ENCODE measurements around the gene SLC27A3.

SLC27A3 gene

DNA sequence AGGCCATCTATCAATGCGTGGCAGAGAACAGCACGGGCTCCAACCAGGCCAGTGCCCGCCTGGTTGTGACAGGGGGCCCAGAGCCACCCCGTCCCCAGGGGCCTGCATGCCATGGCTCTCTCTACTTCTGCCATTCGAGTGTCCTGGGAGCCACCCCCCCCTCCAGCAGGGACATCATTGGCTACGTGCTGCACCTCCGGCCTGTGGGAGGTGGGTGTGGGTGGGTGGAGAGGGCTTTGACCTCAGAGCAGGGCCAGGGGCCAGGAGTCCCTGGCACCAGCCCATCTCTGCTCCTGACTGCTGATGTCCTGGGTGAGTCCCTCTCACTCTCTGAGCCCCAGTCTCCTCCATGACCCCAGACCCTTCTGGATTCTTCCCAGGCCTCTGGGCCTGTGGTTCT lies 25.3 kb downstream of the SLC27A3 start:
- TF ChIP-seq, protein P1, sequence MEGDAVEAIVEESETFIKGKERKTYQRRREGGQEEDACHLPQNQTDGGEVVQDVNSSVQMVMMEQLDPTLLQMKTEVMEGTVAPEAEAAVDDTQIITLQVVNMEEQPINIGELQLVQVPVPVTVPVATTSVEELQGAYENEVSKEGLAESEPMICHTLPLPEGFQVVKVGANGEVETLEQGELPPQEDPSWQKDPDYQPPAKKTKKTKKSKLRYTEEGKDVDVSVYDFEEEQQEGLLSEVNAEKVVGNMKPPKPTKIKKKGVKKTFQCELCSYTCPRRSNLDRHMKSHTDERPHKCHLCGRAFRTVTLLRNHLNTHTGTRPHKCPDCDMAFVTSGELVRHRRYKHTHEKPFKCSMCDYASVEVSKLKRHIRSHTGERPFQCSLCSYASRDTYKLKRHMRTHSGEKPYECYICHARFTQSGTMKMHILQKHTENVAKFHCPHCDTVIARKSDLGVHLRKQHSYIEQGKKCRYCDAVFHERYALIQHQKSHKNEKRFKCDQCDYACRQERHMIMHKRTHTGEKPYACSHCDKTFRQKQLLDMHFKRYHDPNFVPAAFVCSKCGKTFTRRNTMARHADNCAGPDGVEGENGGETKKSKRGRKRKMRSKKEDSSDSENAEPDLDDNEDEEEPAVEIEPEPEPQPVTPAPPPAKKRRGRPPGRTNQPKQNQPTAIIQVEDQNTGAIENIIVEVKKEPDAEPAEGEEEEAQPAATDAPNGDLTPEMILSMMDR (conservative IDR thresholded peaks at IDR 0.05; ENCODE audit: low read depth, low read length): no peak
- H3K36me3 ChIP-seq (ENCODE audit: insufficient read depth): no peaks in the 10 kb centered on the region
- no peak overlapping the region for H2AFZ ChIP-seq (ENCODE audit: low read depth)
- peaks cover 42% of the 10 kb centered on the region for H3K4me1 ChIP-seq (ENCODE audit: low read depth, poor library complexity, severe bottlenecking)
- H3K79me2 ChIP-seq (ENCODE audit: insufficient read depth, low read depth): no peaks in the 10 kb centered on the region
- no peak overlapping the region for H3K4me3 ChIP-seq (IDR thresholded peaks at IDR 0.05; ENCODE audit: insufficient read depth, low read depth, low read length)
- no peak overlapping the region for H3K9ac ChIP-seq
- no peaks in the 10 kb centered on the region; the same call in 1 of the 2 replicates for H3K27me3 ChIP-seq (ENCODE audit: insufficient read depth, low read depth)
- no peak overlapping the region for H3K27ac ChIP-seq
- H4K20me1 ChIP-seq (ENCODE audit: insufficient read depth): 0 out of 2 replicates have a peak, but pooled peaks cover 7% of the 10 kb centered on the region
- no peak overlapping the region for H3K4me2 ChIP-seq

DNA sequence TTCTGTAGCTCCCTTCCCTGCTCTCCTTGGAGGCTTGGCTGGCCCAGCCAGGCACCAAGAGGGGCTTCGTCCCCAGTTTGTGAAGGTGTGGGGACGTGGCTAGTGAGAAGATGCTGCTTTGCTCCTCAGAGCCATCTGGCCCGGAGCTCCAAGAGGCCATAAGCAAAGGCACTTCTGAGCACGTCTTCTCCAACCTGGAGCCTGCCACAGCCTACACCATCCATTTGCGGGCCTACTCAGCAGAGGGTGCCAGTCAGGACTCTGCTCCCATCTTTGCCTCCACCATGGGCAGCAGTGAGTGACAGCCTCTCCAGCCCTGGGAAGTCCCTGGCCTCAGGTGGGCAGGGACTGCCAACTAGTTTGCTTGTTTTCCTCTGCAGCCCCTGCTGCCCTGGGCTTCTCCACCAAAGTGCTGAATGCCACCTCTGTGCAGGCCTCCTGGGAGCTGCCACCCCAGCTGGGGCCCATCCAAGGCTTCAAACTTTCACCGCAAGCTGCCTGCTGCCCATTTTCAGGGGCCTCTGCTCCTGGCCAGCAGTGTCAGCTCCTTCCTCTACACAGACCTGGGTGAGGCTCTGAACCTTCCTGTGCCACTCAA lies 25.9 kb downstream of the SLC27A3 start:
- no peaks in the 10 kb centered on the region for H3K36me3 ChIP-seq (ENCODE audit: insufficient read depth)
- H3K4me1 ChIP-seq (ENCODE audit: low read depth, poor library complexity, severe bottlenecking): peaks cover 48% of the 10 kb centered on the region
- no peak overlapping the region for H2AFZ ChIP-seq (ENCODE audit: low read depth)
- TF ChIP-seq, protein P1 (conservative IDR thresholded peaks at IDR 0.05; ENCODE audit: low read depth, low read length): no peak
- no peak overlapping the region for H3K27ac ChIP-seq
- H3K9ac ChIP-seq: no peak overlapping the region
- H3K27me3 ChIP-seq (ENCODE audit: insufficient read depth, low read depth): no peaks in the 10 kb centered on the region; the same call in 1 of the 2 replicates
- H3K4me2 ChIP-seq: no peak overlapping the region
- H3K79me2 ChIP-seq (ENCODE audit: insufficient read depth, low read depth): no peaks in the 10 kb centered on the region
- peaks cover 12% of the 10 kb centered on the region for H4K20me1 ChIP-seq (ENCODE audit: insufficient read depth)
- H3K4me3 ChIP-seq (IDR thresholded peaks at IDR 0.05; ENCODE audit: insufficient read depth, low read depth, low read length): no peak overlapping the region

DNA sequence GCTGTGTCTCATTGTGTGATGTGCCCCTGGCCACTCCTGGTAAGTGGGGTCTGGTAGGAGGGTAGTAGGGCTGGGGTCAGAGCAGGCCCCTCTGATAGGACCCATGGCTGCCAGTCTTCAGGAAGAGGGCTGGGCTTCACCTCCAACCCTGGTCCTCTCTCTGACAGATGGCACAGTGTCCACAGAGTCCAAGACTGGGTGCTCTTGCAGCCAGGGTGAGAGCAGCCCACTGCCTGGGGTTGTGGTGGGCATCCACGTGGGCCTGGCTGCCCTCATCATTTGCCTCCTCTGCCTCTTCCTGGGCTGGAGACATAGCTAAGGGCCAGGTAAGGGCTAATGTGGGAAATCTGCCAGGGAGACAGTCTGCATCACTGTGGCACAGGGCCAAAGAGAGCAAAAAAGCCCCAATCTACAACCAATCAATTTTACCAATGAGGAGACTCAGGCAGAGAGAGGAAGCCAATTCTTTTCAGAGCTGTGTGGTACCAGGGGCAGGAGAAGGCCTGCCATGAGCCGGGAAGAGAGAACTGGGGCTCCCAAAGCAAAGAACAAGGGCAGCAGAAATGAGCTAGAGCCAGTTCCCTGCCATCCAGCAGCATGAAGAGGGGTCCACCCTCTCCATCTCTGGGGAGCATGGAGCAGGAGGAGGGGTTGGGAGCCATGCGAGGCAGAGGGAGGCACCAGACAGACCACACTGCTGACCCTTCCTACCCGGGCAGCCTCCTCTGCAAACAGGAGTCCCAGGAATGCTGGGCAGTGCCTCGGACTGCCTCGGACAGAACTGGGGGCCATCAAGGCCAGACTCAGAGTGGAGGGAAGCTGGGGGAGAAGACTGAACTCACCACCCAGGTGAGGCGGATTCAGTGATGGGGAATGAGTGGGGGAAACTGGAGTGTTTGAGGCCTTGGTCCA lies 26.8 kb downstream of the SLC27A3 start:
- Histone ChIP-seq H3K79me2 (ENCODE audit: insufficient read depth, low read depth) (no peaks in the 10 kb centered on the region), H3K27ac (no peak overlapping the region), H4K20me1 (ENCODE audit: insufficient read depth) (peaks cover 20% of the 10 kb centered on the region), H3K27me3 (ENCODE audit: insufficient read depth, low read depth) (no peaks in the 10 kb centered on the region; the same call in 1 of the 2 replicates), H3K9ac (no peak overlapping the region), H3K4me2 (no peak overlapping the region), H3K36me3 (ENCODE audit: insufficient read depth) (no peaks in the 10 kb centered on the region), H3K4me1 (ENCODE audit: low read depth, poor library complexity, severe bottlenecking) (peaks cover 52% of the 10 kb centered on the region), H3K4me3 (IDR thresholded peaks at IDR 0.05; ENCODE audit: insufficient read depth, low read depth, low read length) (no peak overlapping the region), H2AFZ (ENCODE audit: low read depth) (no peak overlapping the region)
- TF ChIP-seq, protein P1 (conservative IDR thresholded peaks at IDR 0.05; ENCODE audit: low read depth, low read length): no peak

DNA sequence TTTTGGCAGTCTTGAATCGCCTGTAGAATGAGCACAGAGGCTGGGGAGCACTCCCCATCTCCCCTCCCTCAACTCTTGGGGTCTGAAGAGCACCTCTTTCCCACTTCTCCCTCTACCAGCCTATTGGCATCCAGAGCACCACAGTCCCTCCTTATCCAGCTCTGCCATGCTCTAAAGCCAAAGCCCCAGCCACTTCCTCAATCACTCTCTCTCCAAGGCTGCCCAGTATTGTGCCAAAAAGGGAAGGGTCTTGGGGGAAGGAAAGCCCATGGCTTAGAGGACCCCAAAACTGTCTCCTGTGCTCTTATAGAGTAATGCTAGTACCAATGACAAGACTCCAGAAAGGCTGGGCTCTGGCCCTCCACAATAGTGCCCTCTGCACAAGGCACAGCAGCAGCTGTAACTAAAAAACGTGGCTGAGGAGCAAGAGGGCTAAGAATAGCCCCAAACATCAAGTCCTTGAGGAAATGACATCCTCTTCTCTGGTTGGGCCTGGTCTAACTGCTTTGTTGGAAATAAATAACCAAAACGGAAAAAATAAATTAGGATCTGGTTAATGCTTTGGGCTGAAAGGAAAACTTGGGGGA lies 28.4 kb downstream of the SLC27A3 start:
- peaks cover 8% of the 10 kb centered on the region; the same call in 1 of the 2 replicates for H3K27me3 ChIP-seq (ENCODE audit: insufficient read depth, low read depth)
- no peak overlapping the region for H2AFZ ChIP-seq (ENCODE audit: low read depth)
- H3K4me1 ChIP-seq (ENCODE audit: low read depth, poor library complexity, severe bottlenecking): peaks cover 52% of the 10 kb centered on the region
- no peak overlapping the region for H3K9ac ChIP-seq
- no peak overlapping the region for H3K4me2 ChIP-seq
- no peak overlapping the region for H3K4me3 ChIP-seq (IDR thresholded peaks at IDR 0.05; ENCODE audit: insufficient read depth, low read depth, low read length)
- no peaks in the 10 kb centered on the region for H3K36me3 ChIP-seq (ENCODE audit: insufficient read depth)
- H3K27ac ChIP-seq: no peak overlapping the region
- peaks cover 22% of the 10 kb centered on the region for H4K20me1 ChIP-seq (ENCODE audit: insufficient read depth)
- H3K79me2 ChIP-seq (ENCODE audit: insufficient read depth, low read depth): no peaks in the 10 kb centered on the region
- TF ChIP-seq, protein P1 (conservative IDR thresholded peaks at IDR 0.05; ENCODE audit: low read depth, low read length): no peak

Data from KMS-11 (cell line).